Astrocyte (in vitro differentiated cells and primary cell): ENCODE data around the gene ALG5.

Experiments used
- CTCF ChIP-seq: IDR thresholded peaks from 2 replicates; pipeline ENCODE4 v1.5.1; 2011; ENCODE audit warnings: low read depth, mild to moderate bottlenecking, inconsistent platforms, low read length, moderate library complexity; ENCODE audit not compliant: insufficient read depth
- EZH2 ChIP-seq: IDR thresholded peaks from 2 replicates; pipeline ENCODE4 v1.6.1; 2012; ENCODE audit warnings: mild to moderate bottlenecking, low read length, inconsistent platforms; ENCODE audit not compliant: insufficient read depth

- TF ChIP-seq CTCF (no peak), EZH2 (no peak)
Observed at GRCh38 chr13:36966404-36966803, 32.7 kb downstream of the ALG5 start.
